ENCODE measurements around the gene NLRP9. TPM values are rescaled to one million over a fixed set of nuclear protein-coding genes. Genes with fewer than 3 reads are reported as not detected.

The NLRP9 gene
- total and polyA plus RNA-seq, 8 donors, result 0.04 to 0.12 (median 0.07) TPM; not detected in 4

DNA sequence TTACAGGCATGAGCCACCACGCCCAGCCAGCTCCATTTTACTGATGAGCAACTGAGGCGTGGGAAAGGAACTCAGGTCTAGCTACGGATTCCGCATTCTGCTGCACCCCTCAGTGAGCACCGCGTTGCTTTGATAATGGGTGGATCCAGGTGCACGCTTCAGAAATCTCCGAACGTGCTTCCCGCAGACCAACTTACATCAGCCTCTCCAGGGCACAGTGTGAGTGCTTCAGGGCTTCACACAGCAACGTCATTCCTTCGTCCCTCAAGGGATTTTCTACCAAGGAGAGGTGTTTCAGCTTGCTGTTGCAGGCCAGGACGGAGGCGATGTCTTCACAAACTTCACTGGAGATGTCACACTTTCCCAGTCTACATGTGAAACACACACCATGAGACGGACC lies 21.7 kb downstream of the NLRP9 start:
- Histone ChIP-seq H3K9me3 (no peaks in the 10 kb centered on the region), H3K36me3 (no peaks in the 10 kb centered on the region), H3K4me3 (no peak overlapping the region), H3K4me1 (no peaks in the 10 kb centered on the region), H3K27ac (no peak overlapping the region), H3K27me3 (peaks cover 0 to 3% (median 0%) of the 10 kb centered on the region in 4 donors)
- no peak for FAIRE-seq
- ATAC-seq, result no peak
- no peak for DNase-seq
- TF ChIP-seq, protein P1, sequence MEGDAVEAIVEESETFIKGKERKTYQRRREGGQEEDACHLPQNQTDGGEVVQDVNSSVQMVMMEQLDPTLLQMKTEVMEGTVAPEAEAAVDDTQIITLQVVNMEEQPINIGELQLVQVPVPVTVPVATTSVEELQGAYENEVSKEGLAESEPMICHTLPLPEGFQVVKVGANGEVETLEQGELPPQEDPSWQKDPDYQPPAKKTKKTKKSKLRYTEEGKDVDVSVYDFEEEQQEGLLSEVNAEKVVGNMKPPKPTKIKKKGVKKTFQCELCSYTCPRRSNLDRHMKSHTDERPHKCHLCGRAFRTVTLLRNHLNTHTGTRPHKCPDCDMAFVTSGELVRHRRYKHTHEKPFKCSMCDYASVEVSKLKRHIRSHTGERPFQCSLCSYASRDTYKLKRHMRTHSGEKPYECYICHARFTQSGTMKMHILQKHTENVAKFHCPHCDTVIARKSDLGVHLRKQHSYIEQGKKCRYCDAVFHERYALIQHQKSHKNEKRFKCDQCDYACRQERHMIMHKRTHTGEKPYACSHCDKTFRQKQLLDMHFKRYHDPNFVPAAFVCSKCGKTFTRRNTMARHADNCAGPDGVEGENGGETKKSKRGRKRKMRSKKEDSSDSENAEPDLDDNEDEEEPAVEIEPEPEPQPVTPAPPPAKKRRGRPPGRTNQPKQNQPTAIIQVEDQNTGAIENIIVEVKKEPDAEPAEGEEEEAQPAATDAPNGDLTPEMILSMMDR (IDR thresholded peaks at IDR 0.05), result no peak
- WGBS, 2 donors, result 63 to 70% methylated on average over 15 of the region's 15 CpGs
- intact Hi-C loops (cut with DNase I), result no loop called here

- TF ChIP-seq, protein P1 (IDR thresholded peaks at IDR 0.05), result no peak
- 57 to 58% methylated on average over 2 of the region's 3 CpGs for WGBS, 2 donors
- H3K27ac ChIP-seq, result no peak overlapping the region
- FAIRE-seq (no peak), ATAC-seq (no peak), DNase-seq (no peak)
- no peaks in the 10 kb centered on the region for H3K4me1 ChIP-seq
- no peaks in the 10 kb centered on the region for H3K9me3 ChIP-seq
- H3K36me3 ChIP-seq, result no peaks in the 10 kb centered on the region
- no peak overlapping the region for H3K4me3 ChIP-seq
- H3K27me3 ChIP-seq, result no peaks in the 10 kb centered on the region
- intact Hi-C loops (cut with DNase I), result no loop called here
These were observed 25.2 kb downstream of the NLRP9 start for GRCh38 chr19:55712804-55713631.

GRCh38 chr19:55711719-55712118 lies 26.5 kb downstream of the NLRP9 start:
- intact Hi-C loops (cut with DNase I), result no loop called here
- Histone ChIP-seq H3K4me1 (no peaks in the 10 kb centered on the region), H3K27me3 (no peaks in the 10 kb centered on the region), H3K9me3 (no peaks in the 10 kb centered on the region), H3K27ac (no peak overlapping the region), H3K36me3 (no peaks in the 10 kb centered on the region), H3K4me3 (no peak overlapping the region)
- TF ChIP-seq, protein P1 (IDR thresholded peaks at IDR 0.05), result no peak
- FAIRE-seq (no peak), ATAC-seq (peak in 1 of 4 donors; percentile 17), DNase-seq (no peak)
- 54 to 57% methylated on average over 18 of the region's 18 CpGs for WGBS, 2 donors

GRCh38 chr19:55705972-55706371 lies 32.2 kb downstream of the NLRP9 start:
- H3K36me3 ChIP-seq, result no peaks in the 10 kb centered on the region
- no peaks in the 10 kb centered on the region for H3K27me3 ChIP-seq
- H3K27ac ChIP-seq, result no peak overlapping the region
- DNase-seq (no peak), FAIRE-seq (no peak), ATAC-seq (no peak)
- no peaks in the 10 kb centered on the region for H3K4me1 ChIP-seq
- H3K4me3 ChIP-seq, result no peak overlapping the region
- intact Hi-C loops (cut with DNase I), result no loop called here
- no peaks in the 10 kb centered on the region for H3K9me3 ChIP-seq
- TF ChIP-seq, protein P1 (IDR thresholded peaks at IDR 0.05), result no peak
- WGBS, 2 donors, result 88 to 97% methylated on average over 3 of the region's 3 CpGs

All from pancreas (tissue), 10 donors.